ENCODE results near the gene ARL8A.

DNA sequence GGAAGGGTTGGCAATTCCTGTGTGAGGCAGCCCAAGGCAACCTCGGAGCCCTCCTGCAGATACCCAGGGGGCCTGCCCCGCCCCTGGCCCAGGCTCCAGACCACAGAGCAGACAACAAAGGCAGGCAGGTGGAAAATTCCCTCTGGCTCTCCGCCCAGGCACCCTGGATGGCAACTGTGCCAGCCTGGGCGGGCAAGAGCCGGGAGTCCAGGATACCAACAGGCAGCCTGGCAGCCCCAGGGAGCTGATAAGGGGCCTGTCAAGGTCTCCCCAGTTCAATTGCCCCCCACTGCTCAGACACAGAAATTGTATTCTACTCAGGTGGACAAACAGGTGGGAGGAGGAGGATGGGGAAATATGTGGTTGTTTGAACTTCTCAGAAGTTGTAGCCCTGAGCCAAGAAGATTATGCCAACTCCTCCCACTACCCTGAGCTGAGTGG is 37.2 kb downstream of the ARL8A start:
- TF ChIP-seq, protein P1, sequence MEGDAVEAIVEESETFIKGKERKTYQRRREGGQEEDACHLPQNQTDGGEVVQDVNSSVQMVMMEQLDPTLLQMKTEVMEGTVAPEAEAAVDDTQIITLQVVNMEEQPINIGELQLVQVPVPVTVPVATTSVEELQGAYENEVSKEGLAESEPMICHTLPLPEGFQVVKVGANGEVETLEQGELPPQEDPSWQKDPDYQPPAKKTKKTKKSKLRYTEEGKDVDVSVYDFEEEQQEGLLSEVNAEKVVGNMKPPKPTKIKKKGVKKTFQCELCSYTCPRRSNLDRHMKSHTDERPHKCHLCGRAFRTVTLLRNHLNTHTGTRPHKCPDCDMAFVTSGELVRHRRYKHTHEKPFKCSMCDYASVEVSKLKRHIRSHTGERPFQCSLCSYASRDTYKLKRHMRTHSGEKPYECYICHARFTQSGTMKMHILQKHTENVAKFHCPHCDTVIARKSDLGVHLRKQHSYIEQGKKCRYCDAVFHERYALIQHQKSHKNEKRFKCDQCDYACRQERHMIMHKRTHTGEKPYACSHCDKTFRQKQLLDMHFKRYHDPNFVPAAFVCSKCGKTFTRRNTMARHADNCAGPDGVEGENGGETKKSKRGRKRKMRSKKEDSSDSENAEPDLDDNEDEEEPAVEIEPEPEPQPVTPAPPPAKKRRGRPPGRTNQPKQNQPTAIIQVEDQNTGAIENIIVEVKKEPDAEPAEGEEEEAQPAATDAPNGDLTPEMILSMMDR (IDR thresholded peaks at IDR 0.05): no peak
- TF ChIP-seq POLR2A (IDR thresholded peaks at IDR 0.05): no peak

All from vagina (tissue), 2 donors.